GM18870 (cell line): ENCODE data around the gene ATG7.
"Not testable (repeated sequence)": the region's sequence is repeated elsewhere in the genome, so short reads cannot be mapped to it uniquely, and the experiment has no call there.

ENCODE experiments used
- ATAC-seq: cut with Tn5 transposase; IDR thresholded peaks from one replicate; pipeline ENCODE4 v1.9.1; 2021; ENCODE audit warnings: moderate library complexity; ENCODE audit not compliant: unreplicated experiment

The ATG7 gene

GRCh38 chr3:11498646-11499045, 226.4 kb downstream of the ATG7 start:
- no peak for ATAC-seq

- ATAC-seq, result no peak
Measured at GRCh38 chr3:11499144-11499543, 226.9 kb downstream of the ATG7 start.

- ATAC-seq, result not testable (repeated sequence)
Measured at GRCh38 chr3:11502413-11502812, 230.2 kb downstream of the ATG7 start.

- ATAC-seq, result no peak
Measured at GRCh38 chr3:11507719-11508118, 235.5 kb downstream of the ATG7 start.

- ATAC-seq, result no peak
Measured at GRCh38 chr3:11508346-11509172, 236.4 kb downstream of the ATG7 start.

- ATAC-seq, result no peak
Measured at GRCh38 chr3:11509173-11510000, 237.2 kb downstream of the ATG7 start.

- ATAC-seq, result no peak
Measured at GRCh38 chr3:11510001-11510340, 237.8 kb downstream of the ATG7 start.

- ATAC-seq, result no peak
Measured at GRCh38 chr3:11510356-11510755, 238.2 kb downstream of the ATG7 start.

GRCh38 chr3:11511606-11512005, 239.4 kb downstream of the ATG7 start:
- not testable (repeated sequence) for ATAC-seq

GRCh38 chr3:11513125-11513816, 241.1 kb downstream of the ATG7 start:
- not testable (repeated sequence) for ATAC-seq

GRCh38 chr3:11513817-11514135, 241.6 kb downstream of the ATG7 start:
- ATAC-seq, result no peak

GRCh38 chr3:11514191-11514821, 242.1 kb downstream of the ATG7 start:
- no peak for ATAC-seq

GRCh38 chr3:11517601-11518000, 245.4 kb downstream of the ATG7 start:
- no peak for ATAC-seq

- no peak for ATAC-seq
Measured at GRCh38 chr3:11521167-11521566, 249.0 kb downstream of the ATG7 start.

GRCh38 chr3:11522398-11522715, 250.2 kb downstream of the ATG7 start:
- no peak for ATAC-seq

- no peak for ATAC-seq
Measured at GRCh38 chr3:11522953-11523571, 250.9 kb downstream of the ATG7 start.

- no peak for ATAC-seq
Measured at GRCh38 chr3:11523572-11524101, 251.4 kb downstream of the ATG7 start.

- not testable (repeated sequence) for ATAC-seq
Measured at GRCh38 chr3:11526121-11526520, 253.9 kb downstream of the ATG7 start.

- no peak for ATAC-seq
Measured at GRCh38 chr3:11529281-11529680, 257.1 kb downstream of the ATG7 start.

- no peak for ATAC-seq
Measured at GRCh38 chr3:11530153-11530721, 258.0 kb downstream of the ATG7 start.
